NCI-H2227 treated with DMSO at 0.1 percent for 48 hours (cell line): Measurements from ENCODE around the gene ICAM2.

ENCODE experiments used
- DNase-seq: peaks from one replicate; lab custom pipeline; 2025; lab: John Stamatoyannopoulos, UW

The ICAM2 gene

GRCh38 chr17:63974594-63975192 is 45.7 kb downstream of the ICAM2 start:
- DNase-seq = no peak

- no peak for DNase-seq
These were observed 46.4 kb downstream of the ICAM2 start for GRCh38 chr17:63973930-63974593.

- DNase-seq = no peak
These were observed 47.2 kb downstream of the ICAM2 start for GRCh38 chr17:63973247-63973646.

- DNase-seq = no peak
These were observed 47.6 kb downstream of the ICAM2 start, which contains the start of gene SCN4A for GRCh38 chr17:63972796-63973195. TSS of gene SCN4A (minus strand) at chr17:63972918. CDS start at chr17:63972841, 77 bp downstream.

- DNase-seq = no peak
These were observed 51.2 kb downstream of the ICAM2 start for GRCh38 chr17:63969278-63969677.

GRCh38 chr17:63967953-63968352 is 52.5 kb downstream of the ICAM2 start:
- no peak for DNase-seq

GRCh38 chr17:63966646-63967264 is 53.7 kb downstream of the ICAM2 start:
- no peak for DNase-seq

GRCh38 chr17:63963123-63963522 is 57.3 kb downstream of the ICAM2 start:
- DNase-seq = no peak

- no peak for DNase-seq
These were observed 58.1 kb downstream of the ICAM2 start for GRCh38 chr17:63962298-63962744.

GRCh38 chr17:63961355-63962212 is 58.8 kb downstream of the ICAM2 start:
- DNase-seq = no peak

- no peak for DNase-seq
These were observed 60.0 kb downstream of the ICAM2 start for GRCh38 chr17:63960430-63960829.

GRCh38 chr17:63960006-63960405 is 60.4 kb downstream of the ICAM2 start:
- no peak for DNase-seq

GRCh38 chr17:63956296-63956920 is 64.0 kb downstream of the ICAM2 start:
- DNase-seq = no peak

GRCh38 chr17:63955791-63956190 is 64.6 kb downstream of the ICAM2 start:
- DNase-seq = no peak

- no peak for DNase-seq
These were observed 65.2 kb downstream of the ICAM2 start for GRCh38 chr17:63955232-63955631.

- DNase-seq = no peak
These were observed 65.9 kb downstream of the ICAM2 start for GRCh38 chr17:63954402-63955063.
